ENCODE measurements around the gene RPS18. TPM values are rescaled to one million over a fixed set of nuclear protein-coding genes. Genes with fewer than 3 reads are reported as not detected.

RPS18 gene
- total and polyA plus RNA-seq, 2 of the 13 experiments (the other 11 are each of a cell fraction or from before 2014, with no cell fraction given): 3,896 to 5,806 TPM

DNA sequence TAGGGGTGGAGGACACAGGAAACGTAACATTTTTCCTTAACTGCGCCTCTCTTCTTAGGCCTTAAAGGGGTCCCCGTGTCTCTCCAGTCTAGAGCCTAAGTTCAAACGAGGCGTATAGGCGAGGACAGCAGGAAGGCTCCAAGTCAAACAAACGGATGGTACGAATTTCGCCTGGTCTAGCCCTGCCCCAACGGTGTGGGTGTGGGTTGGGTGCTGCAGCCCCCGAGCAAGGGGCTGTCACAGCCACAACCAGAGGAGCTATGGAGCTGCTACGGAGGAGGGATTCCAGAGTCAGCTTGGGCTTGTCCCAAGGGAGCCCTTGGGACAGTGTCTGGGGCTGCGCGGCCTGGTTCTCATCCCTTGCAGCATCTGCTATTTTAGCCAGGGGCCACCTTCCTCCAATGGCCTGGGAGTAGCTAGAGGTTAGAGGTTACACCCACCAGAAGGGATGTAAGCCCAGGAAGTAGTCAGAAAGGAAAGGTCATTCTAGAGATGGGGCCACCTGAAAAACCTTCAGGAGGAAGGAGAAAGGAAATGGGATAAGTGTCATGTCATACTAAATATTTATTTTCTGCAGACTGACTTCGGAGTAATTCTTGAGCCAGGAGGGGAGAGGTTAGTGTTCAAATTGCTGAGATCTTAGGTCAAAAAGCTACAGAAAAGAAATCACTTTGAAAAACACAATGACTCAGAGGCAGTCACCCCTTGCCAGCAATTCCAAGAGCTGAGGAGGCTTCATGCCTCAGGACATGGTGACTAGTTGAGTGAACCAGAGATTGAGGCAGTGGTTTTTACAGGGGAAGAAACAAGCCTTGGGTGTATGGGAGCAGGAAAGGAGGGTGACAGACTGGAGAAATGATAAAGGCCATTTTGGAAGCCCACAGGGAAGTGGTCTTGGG is 21.9 kb upstream of the RPS18 start (continued):
- TF ChIP-seq, protein P1, sequence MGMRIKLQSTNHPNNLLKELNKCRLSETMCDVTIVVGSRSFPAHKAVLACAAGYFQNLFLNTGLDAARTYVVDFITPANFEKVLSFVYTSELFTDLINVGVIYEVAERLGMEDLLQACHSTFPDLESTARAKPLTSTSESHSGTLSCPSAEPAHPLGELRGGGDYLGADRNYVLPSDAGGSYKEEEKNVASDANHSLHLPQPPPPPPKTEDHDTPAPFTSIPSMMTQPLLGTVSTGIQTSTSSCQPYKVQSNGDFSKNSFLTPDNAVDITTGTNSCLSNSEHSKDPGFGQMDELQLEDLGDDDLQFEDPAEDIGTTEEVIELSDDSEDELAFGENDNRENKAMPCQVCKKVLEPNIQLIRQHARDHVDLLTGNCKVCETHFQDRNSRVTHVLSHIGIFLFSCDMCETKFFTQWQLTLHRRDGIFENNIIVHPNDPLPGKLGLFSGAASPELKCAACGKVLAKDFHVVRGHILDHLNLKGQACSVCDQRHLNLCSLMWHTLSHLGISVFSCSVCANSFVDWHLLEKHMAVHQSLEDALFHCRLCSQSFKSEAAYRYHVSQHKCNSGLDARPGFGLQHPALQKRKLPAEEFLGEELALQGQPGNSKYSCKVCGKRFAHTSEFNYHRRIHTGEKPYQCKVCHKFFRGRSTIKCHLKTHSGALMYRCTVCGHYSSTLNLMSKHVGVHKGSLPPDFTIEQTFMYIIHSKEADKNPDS (CRISPR knock-in tag; IDR thresholded peaks at IDR 0.05): 0 out of 2 replicates have a peak, but pooled peaks have one; percentile 2
- TF ChIP-seq MAFK (conservative IDR thresholded peaks at IDR 0.05 in 1 of 2, IDR thresholded peaks at IDR 0.05 in 1 of 2; ENCODE audit: low read length in 2 of 2) (no peak), ZNF589 (CRISPR knock-in tag; conservative IDR thresholded peaks at IDR 0.05) (0 out of 2 replicates have a peak, but pooled peaks have one; percentile 46), KLF6 (CRISPR knock-in tag; IDR thresholded peaks at IDR 0.05) (no peak), ZMAT3 (CRISPR knock-in tag; conservative IDR thresholded peaks at IDR 0.05) (no peak), NFATC3 (CRISPR knock-in tag; IDR thresholded peaks at IDR 0.05) (0 out of 2 replicates have a peak, but pooled peaks have one; percentile 42), CENPX (CRISPR knock-in tag; IDR thresholded peaks at IDR 0.05) (no peak), ZNF724P (CRISPR knock-in tag; IDR thresholded peaks at IDR 0.05; ENCODE audit: borderline replicate concordance) (peak; percentile 4; the same call in 1 of the 2 replicates), ZSCAN25 (CRISPR knock-in tag; IDR thresholded peaks at IDR 0.05) (peak; percentile 35; the same call in 1 of the 2 replicates), EEA1 (CRISPR knock-in tag; IDR thresholded peaks at IDR 0.05; ENCODE audit: borderline replicate concordance) (peak; percentile 37; the same call in 1 of the 2 replicates), SIN3A (IDR thresholded peaks at IDR 0.05; ENCODE audit: borderline replicate concordance, low read depth, low read length) (no peak), ZSCAN20 (CRISPR knock-in tag; IDR thresholded peaks at IDR 0.05; ENCODE audit: borderline replicate concordance) (0 out of 2 replicates have a peak, but pooled peaks have one; percentile 17), ZNF737 (CRISPR knock-in tag; IDR thresholded peaks at IDR 0.05; ENCODE audit: borderline replicate concordance) (0 out of 2 replicates have a peak, but pooled peaks have one; percentile 68), ZBTB7A (CRISPR knock-in tag; IDR thresholded peaks at IDR 0.05) (0 out of 2 replicates have a peak, but pooled peaks have one; percentile 65)
- TF ChIP-seq, protein P2, sequence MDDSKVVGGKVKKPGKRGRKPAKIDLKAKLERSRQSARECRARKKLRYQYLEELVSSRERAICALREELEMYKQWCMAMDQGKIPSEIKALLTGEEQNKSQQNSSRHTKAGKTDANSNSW (CRISPR knock-in tag; IDR thresholded peaks at IDR 0.05; ENCODE audit: borderline replicate concordance): 0 out of 2 replicates have a peak, but pooled peaks have one; percentile 81
- TF ChIP-seq, protein P3, sequence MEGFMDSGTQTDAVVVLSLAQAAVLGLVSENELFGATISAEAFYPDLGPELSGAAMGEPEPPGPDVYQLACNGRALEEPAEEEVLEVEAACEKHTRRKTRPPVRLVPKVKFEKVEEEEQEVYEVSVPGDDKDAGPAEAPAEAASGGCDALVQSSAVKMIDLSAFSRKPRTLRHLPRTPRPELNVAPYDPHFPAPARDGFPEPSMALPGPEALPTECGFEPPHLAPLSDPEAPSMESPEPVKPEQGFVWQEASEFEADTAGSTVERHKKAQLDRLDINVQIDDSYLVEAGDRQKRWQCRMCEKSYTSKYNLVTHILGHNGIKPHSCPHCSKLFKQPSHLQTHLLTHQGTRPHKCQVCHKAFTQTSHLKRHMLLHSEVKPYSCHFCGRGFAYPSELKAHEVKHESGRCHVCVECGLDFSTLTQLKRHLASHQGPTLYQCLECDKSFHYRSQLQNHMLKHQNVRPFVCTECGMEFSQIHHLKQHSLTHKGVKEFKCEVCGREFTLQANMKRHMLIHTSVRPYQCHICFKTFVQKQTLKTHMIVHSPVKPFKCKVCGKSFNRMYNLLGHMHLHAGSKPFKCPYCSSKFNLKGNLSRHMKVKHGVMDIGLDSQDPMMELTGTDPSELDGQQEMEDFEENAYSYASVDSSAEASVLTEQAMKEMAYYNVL (CRISPR knock-in tag; IDR thresholded peaks at IDR 0.05; ENCODE audit: borderline replicate concordance): no peak
- TF ChIP-seq, protein P4, sequence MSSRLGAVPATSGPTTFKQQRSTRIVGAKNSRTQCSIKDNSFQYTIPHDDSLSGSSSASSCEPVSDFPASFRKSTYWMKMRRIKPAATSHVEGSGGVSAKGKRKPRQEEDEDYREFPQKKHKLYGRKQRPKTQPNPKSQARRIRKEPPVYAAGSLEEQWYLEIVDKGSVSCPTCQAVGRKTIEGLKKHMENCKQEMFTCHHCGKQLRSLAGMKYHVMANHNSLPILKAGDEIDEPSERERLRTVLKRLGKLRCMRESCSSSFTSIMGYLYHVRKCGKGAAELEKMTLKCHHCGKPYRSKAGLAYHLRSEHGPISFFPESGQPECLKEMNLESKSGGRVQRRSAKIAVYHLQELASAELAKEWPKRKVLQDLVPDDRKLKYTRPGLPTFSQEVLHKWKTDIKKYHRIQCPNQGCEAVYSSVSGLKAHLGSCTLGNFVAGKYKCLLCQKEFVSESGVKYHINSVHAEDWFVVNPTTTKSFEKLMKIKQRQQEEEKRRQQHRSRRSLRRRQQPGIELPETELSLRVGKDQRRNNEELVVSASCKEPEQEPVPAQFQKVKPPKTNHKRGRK (CRISPR knock-in tag; IDR thresholded peaks at IDR 0.05): 0 out of 2 replicates have a peak, but pooled peaks have one; percentile 39
- TF ChIP-seq, protein P5, sequence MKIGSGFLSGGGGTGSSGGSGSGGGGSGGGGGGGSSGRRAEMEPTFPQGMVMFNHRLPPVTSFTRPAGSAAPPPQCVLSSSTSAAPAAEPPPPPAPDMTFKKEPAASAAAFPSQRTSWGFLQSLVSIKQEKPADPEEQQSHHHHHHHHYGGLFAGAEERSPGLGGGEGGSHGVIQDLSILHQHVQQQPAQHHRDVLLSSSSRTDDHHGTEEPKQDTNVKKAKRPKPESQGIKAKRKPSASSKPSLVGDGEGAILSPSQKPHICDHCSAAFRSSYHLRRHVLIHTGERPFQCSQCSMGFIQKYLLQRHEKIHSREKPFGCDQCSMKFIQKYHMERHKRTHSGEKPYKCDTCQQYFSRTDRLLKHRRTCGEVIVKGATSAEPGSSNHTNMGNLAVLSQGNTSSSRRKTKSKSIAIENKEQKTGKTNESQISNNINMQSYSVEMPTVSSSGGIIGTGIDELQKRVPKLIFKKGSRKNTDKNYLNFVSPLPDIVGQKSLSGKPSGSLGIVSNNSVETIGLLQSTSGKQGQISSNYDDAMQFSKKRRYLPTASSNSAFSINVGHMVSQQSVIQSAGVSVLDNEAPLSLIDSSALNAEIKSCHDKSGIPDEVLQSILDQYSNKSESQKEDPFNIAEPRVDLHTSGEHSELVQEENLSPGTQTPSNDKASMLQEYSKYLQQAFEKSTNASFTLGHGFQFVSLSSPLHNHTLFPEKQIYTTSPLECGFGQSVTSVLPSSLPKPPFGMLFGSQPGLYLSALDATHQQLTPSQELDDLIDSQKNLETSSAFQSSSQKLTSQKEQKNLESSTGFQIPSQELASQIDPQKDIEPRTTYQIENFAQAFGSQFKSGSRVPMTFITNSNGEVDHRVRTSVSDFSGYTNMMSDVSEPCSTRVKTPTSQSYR (CRISPR knock-in tag; IDR thresholded peaks at IDR 0.05; ENCODE audit: borderline replicate concordance): no peak

Data from HepG2 (cell line).